Inferior parietal cortex (tissue), 1 donor: ENCODE measurements around the gene ZNF324B.
"Not testable (repeated sequence)": the region's sequence is repeated elsewhere in the genome, so short reads cannot be mapped to it uniquely, and the experiment has no call there.

Experiments used
- DNase-seq: peaks from one replicate; pipeline ENCODE4 v3.0.0-alpha.2; 2016; ENCODE audit errors: extremely low spot score

Gene ZNF324B

GRCh38 chr19:58451358-58452101 lies at the start of gene ZNF324B:
Gene ZNF324B, plus strand, starts transcription at chr19:58451622. Its CDS starts 2,080 bp downstream, at chr19:58453702.
- DNase-seq, result peak; percentile 98

GRCh38 chr19:58401840-58402421 lies 49.5 kb upstream of the ZNF324B start:
- DNase-seq, result no peak

- DNase-seq, result not testable (repeated sequence)
Measured at GRCh38 chr19:58403920-58404478, 47.4 kb upstream of the ZNF324B start.

- no peak for DNase-seq
Measured at GRCh38 chr19:58406818-58407657, 44.4 kb upstream of the ZNF324B start.

GRCh38 chr19:58407658-58408151 lies 43.7 kb upstream of the ZNF324B start:
- DNase-seq, result no peak

- DNase-seq, result peak; percentile 97
Measured at GRCh38 chr19:58408152-58409009, 43.0 kb upstream of the ZNF324B start, which contains the start of gene ZNF584. Gene ZNF584, plus strand, starts transcription at chr19:58408649. Its CDS starts 499 bp downstream, at chr19:58409148.

- peak; percentile 5 for DNase-seq
Measured at GRCh38 chr19:58409010-58409790, 42.2 kb upstream of the ZNF324B start.

GRCh38 chr19:58416604-58417003 lies 34.8 kb upstream of the ZNF324B start:
- no peak for DNase-seq

- DNase-seq, result no peak
Measured at GRCh38 chr19:58417071-58417470, 34.4 kb upstream of the ZNF324B start.

- no peak for DNase-seq
Measured at GRCh38 chr19:58428617-58429016, 22.8 kb upstream of the ZNF324B start.

- DNase-seq, result no peak
Measured at GRCh38 chr19:58429745-58430144, 21.7 kb upstream of the ZNF324B start.

GRCh38 chr19:58434217-58434616 lies 17.2 kb upstream of the ZNF324B start:
- DNase-seq, result no peak

GRCh38 chr19:58439576-58440554 lies 11.6 kb upstream of the ZNF324B start, which contains the start of gene ZNF132:
Gene ZNF132, minus strand, starts transcription at chr19:58440153. Its CDS starts 332 bp downstream, at chr19:58439821.
- peak; percentile 99 for DNase-seq

GRCh38 chr19:58440556-58440955 lies 10.9 kb upstream of the ZNF324B start:
- DNase-seq, result no peak

- DNase-seq, result not testable (repeated sequence)
Measured at GRCh38 chr19:58442986-58443385, 8.4 kb upstream of the ZNF324B start.

- not testable (repeated sequence) for DNase-seq
Measured at GRCh38 chr19:58448860-58449259, 2.6 kb upstream of the ZNF324B start.

- not testable (repeated sequence) for DNase-seq
Measured at GRCh38 chr19:58449980-58450379, 1.4 kb upstream of the ZNF324B start.

GRCh38 chr19:58450856-58451357 lies 515 bp upstream of the ZNF324B start:
- DNase-seq, result peak; percentile 20
